Loucy (cell line): ENCODE data around the gene MXD4.

ENCODE experiments used
- H2AFZ ChIP-seq: fragments of 200-600 bp; sonication (generic); 2 replicates; pipeline ENCODE4 v1.6.0; 2016; ENCODE audit warnings: antibody characterized with exemption, mild to moderate bottlenecking, low read length, moderate library complexity
- H3F3A ChIP-seq: fragments of 200-600 bp; 2 replicates; pipeline ENCODE4 v1.6.0; 2016; ENCODE audit warnings: antibody characterized with exemption, low read depth, mild to moderate bottlenecking
- H3K27me3 ChIP-seq: fragments of 200-600 bp; sonication (generic); 2 replicates; pipeline ENCODE4 v1.6.1; 2014; ENCODE audit warnings: low read length, mild to moderate bottlenecking; ENCODE audit not compliant: insufficient read depth, poor library complexity, severe bottlenecking
- H3K36me3 ChIP-seq: fragments of 200-600 bp; sonication (generic); 2 replicates; pipeline ENCODE4 v1.6.1; 2016; ENCODE audit warnings: low read length; ENCODE audit not compliant: insufficient read depth
- H3K4me1 ChIP-seq: fragments of 200-600 bp; sonication (generic); 2 replicates; pipeline ENCODE4 v1.5.1; 2014; ENCODE audit warnings: low read length, mild to moderate bottlenecking; ENCODE audit not compliant: insufficient read depth, poor library complexity, severe bottlenecking
- H3K4me2 ChIP-seq: fragments of 200-600 bp; sonication (generic); 2 replicates; pipeline ENCODE4 v1.6.0; 2014; ENCODE audit warnings: antibody characterized with exemption, low read length, low read depth, mild to moderate bottlenecking; ENCODE audit not compliant: poor library complexity, severe bottlenecking
- H3K4me3 ChIP-seq: fragments of 200-600 bp; sonication (generic); 2 replicates; pipeline ENCODE4 v1.5.1; 2014; ENCODE audit warnings: low read length, mild to moderate bottlenecking, mixed read lengths; ENCODE audit not compliant: poor library complexity, severe bottlenecking
- H3K79me2 ChIP-seq: fragments of 200-600 bp; sonication (generic); 2 replicates; pipeline ENCODE4 v1.6.1; 2014; ENCODE audit warnings: low read length; ENCODE audit not compliant: insufficient read depth
- H3K9ac ChIP-seq: fragments of 200-600 bp; sonication (generic); 2 replicates; pipeline ENCODE4 v1.6.0; 2014; ENCODE audit warnings: mild to moderate bottlenecking, low read depth, low read length, moderate library complexity; ENCODE audit not compliant: poor library complexity, severe bottlenecking
- H3K9me2 ChIP-seq: fragments of 200-600 bp; sonication (generic); replicated peaks from 2 replicates; pipeline ENCODE4 v1.6.1; 2016; ENCODE audit warnings: low read depth, low read length, mixed read lengths
- H3K9me3 ChIP-seq: fragments of 200-600 bp; sonication (generic); 2 replicates; pipeline ENCODE4 v1.6.1; 2014; ENCODE audit warnings: mild to moderate bottlenecking, antibody characterized with exemption, low read length, low read depth; ENCODE audit not compliant: insufficient read depth
- H4K20me1 ChIP-seq: fragments of 200-600 bp; sonication (generic); 2 replicates; pipeline ENCODE4 v1.6.0; 2014; ENCODE audit warnings: antibody characterized with exemption, low read length, mild to moderate bottlenecking; ENCODE audit not compliant: insufficient read depth, poor library complexity, severe bottlenecking
- CTCF ChIP-seq: fragments of 200-600 bp; sonication (generic); conservative IDR thresholded peaks from 2 replicates; pipeline ENCODE4 v1.5.1; 2014; ENCODE audit warnings: mild to moderate bottlenecking, antibody characterized with exemption, low read length
- EZH2phosphoT487 ChIP-seq: fragments of 200-600 bp; IDR thresholded peaks from 2 replicates; pipeline ENCODE4 v1.6.1; 2018; ENCODE audit warnings: antibody characterized with exemption, mild to moderate bottlenecking, moderate library complexity, borderline replicate concordance

The MXD4 gene

GRCh38 chr4:2272828-2273120, 10.9 kb upstream of the MXD4 start:
- Histone ChIP-seq H3K27me3 (no peaks in the 10 kb centered on the region), H3K36me3 (no peaks in the 10 kb centered on the region), H4K20me1 (no peaks in the 10 kb centered on the region), H3K4me1 (peaks cover 16% of the 10 kb centered on the region), H3K4me3 (no peak overlapping the region), H3F3A (no peaks in the 10 kb centered on the region), H3K4me2 (peak overlapping the region; percentile 48), H3K9me3 (no peaks in the 10 kb centered on the region), H2AFZ (no peak overlapping the region; the same call in 1 of the 2 replicates), H3K9me2 (no peaks in the 10 kb centered on the region), H3K9ac (peak overlapping the region; percentile 37), H3K79me2 (no peaks in the 10 kb centered on the region)
- TF ChIP-seq CTCF, result no peak
- TF ChIP-seq EZH2phosphoT487, result no peak

- Histone ChIP-seq H3F3A (no peaks in the 10 kb centered on the region), H3K79me2 (no peaks in the 10 kb centered on the region), H3K36me3 (no peaks in the 10 kb centered on the region), H4K20me1 (no peaks in the 10 kb centered on the region), H3K27me3 (no peaks in the 10 kb centered on the region), H3K4me2 (peak overlapping the region; percentile 48), H3K9me2 (no peaks in the 10 kb centered on the region), H3K9me3 (no peaks in the 10 kb centered on the region), H3K4me1 (peaks cover 16% of the 10 kb centered on the region), H3K9ac (peak overlapping the region; percentile 37), H3K4me3 (no peak overlapping the region), H2AFZ (no peak overlapping the region)
- TF ChIP-seq EZH2phosphoT487 (no peak), CTCF (no peak)
These were observed 10.3 kb upstream of the MXD4 start for GRCh38 chr4:2272026-2272827.

GRCh38 chr4:2271279-2272025, 9.5 kb upstream of the MXD4 start:
- H3K79me2 ChIP-seq, result no peaks in the 10 kb centered on the region
- no peak overlapping the region for H3K4me3 ChIP-seq
- H3K9ac ChIP-seq, result no peak overlapping the region
- no peaks in the 10 kb centered on the region for H3K9me3 ChIP-seq
- peaks cover 16% of the 10 kb centered on the region for H3K4me1 ChIP-seq
- no peaks in the 10 kb centered on the region for H3K9me2 ChIP-seq
- H3K36me3 ChIP-seq, result no peaks in the 10 kb centered on the region
- no peak overlapping the region for H2AFZ ChIP-seq
- no peak overlapping the region for H3K4me2 ChIP-seq
- TF ChIP-seq CTCF (no peak), EZH2phosphoT487 (no peak)
- no peaks in the 10 kb centered on the region for H3K27me3 ChIP-seq
- H3F3A ChIP-seq, result no peaks in the 10 kb centered on the region
- no peaks in the 10 kb centered on the region for H4K20me1 ChIP-seq
